GM12878 (cell line): ENCODE data around the gene IL16. TPM values are rescaled to one million over a fixed set of nuclear protein-coding genes. Genes with fewer than 3 reads are reported as not detected.

Source experiments
- ATAC-seq: fragments of 200-7000 bp; cut with Tn5 transposase; 3 replicates; pipeline ENCODE4 v1.9.1; 2020; ENCODE audit warnings: mild to moderate bottlenecking, moderate library complexity
- BruUV-seq: library from RNA; stranded (reverse); fragments of 400-500 nt; replicated peaks from 2 replicates; lab custom pipeline; 2021; lab: Mats Ljungman, UMichigan
- CTCF ChIA-PET: fragments of 300-600 bp; sonication (Branson Sonifier 250); formaldehyde crosslinking; extraction: SDS; loops from one replicate; lab custom pipeline; 2021; ENCODE audit warnings: inconsistent platforms; lab: Yijun Ruan, JAX
- POLR2A ChIA-PET: fragments of 350-600 bp; formaldehyde crosslinking; extraction: SDS; loops from one replicate; lab custom pipeline; 2021; ENCODE audit warnings: inconsistent platforms; lab: Charles Lee
- RAD21 ChIA-PET: fragments of 300-600 bp; sonication (Branson Sonifier 250); formaldehyde crosslinking; loops from one replicate; lab custom pipeline; 2023; ENCODE audit warnings: antibody characterized with exemption; ENCODE audit not compliant: unreplicated experiment; lab: Charles Lee
- SMC1A ChIA-PET: fragments of 300-600 bp; sonication (Branson Sonifier 250); formaldehyde crosslinking; loops from one replicate; lab custom pipeline; 2023; ENCODE audit not compliant: unreplicated experiment, uncharacterized antibody; lab: Charles Lee
- DNase-seq: peaks from one replicate; pipeline ENCODE4 v3.0.0-alpha.2; 2011; ENCODE audit warnings: low read depth, low spot score
- FAIRE-seq: peaks from 3 replicates; lab custom pipeline; 2011; peaks lifted over from hg19 to GRCh38; lab: Jason Lieb, UNC
- H2AFZ ChIP-seq: 2 replicates; pipeline ENCODE4 v1.6.0; 2011; ENCODE audit warnings: low read depth, low read length, control low read depth; ENCODE audit not compliant: control insufficient read depth
- H3K27ac ChIP-seq: 2 replicates; pipeline ENCODE4 v1.5.1; 2011; ENCODE audit warnings: control low read depth; ENCODE audit not compliant: control insufficient read depth, insufficient read depth
- H3K27me3 ChIP-seq, 2 experiments: replicated peaks in 1 of 2; 2 replicates each; pipeline versions ENCODE4 v1.6.0 to v1.6.1; 2011; ENCODE audit warnings: low read length in 1 of 2; ENCODE audit not compliant: control insufficient read depth in 2 of 2, insufficient read depth in 2 of 2
- H3K36me3 ChIP-seq, 2 experiments: 2 replicates each; pipeline ENCODE4 v1.5.1; 2011; ENCODE audit warnings: low read length in 1 of 2; ENCODE audit not compliant: control insufficient read depth in 2 of 2, insufficient read depth in 2 of 2
- H3K4me1 ChIP-seq: 2 replicates; pipeline ENCODE4 v1.6.1; 2011; ENCODE audit warnings: mild to moderate bottlenecking, low read length, moderate library complexity, mixed read lengths; ENCODE audit not compliant: control insufficient read depth, insufficient read depth
- H3K4me2 ChIP-seq: 2 replicates; pipeline ENCODE4 v1.6.0; 2011; ENCODE audit warnings: control low read depth; ENCODE audit not compliant: control insufficient read depth, insufficient read depth
- H3K4me3 ChIP-seq: fragments of 200-600 bp; sonication (generic); 2 replicates; pipeline ENCODE4 v1.5.1; 2016
- H3K79me2 ChIP-seq: 2 replicates; pipeline ENCODE4 v1.6.0; 2011; ENCODE audit warnings: low read length; ENCODE audit not compliant: control insufficient read depth, insufficient read depth
- H3K9ac ChIP-seq: 2 replicates; pipeline ENCODE4 v1.8.0; 2011; ENCODE audit warnings: low read length, control low read depth, mixed read lengths; ENCODE audit not compliant: control insufficient read depth, insufficient read depth
- H3K9me3 ChIP-seq: replicated peaks from 3 replicates; pipeline ENCODE4 v1.5.1; 2011; ENCODE audit warnings: mild to moderate bottlenecking, low read length; ENCODE audit not compliant: control insufficient read depth, insufficient read depth
- H4K20me1 ChIP-seq: 2 replicates; pipeline ENCODE4 v1.6.0; 2011; ENCODE audit not compliant: control insufficient read depth, insufficient read depth
- CBFB ChIP-seq: IDR thresholded peaks from 2 replicates; pipeline ENCODE4 v1.6.1; 2016; ENCODE audit warnings: antibody characterized with exemption, low read depth
- E2F4 ChIP-seq: IDR thresholded peaks from 2 replicates; pipeline ENCODE4 v1.6.1; 2012; ENCODE audit warnings: low read depth, low read length, improper control_type of control experiment
- LARP7 ChIP-seq: fragments of 450-650 bp; IDR thresholded peaks from 2 replicates; pipeline ENCODE4 v1.6.1; 2017; ENCODE audit warnings: mild to moderate bottlenecking
- MEF2B ChIP-seq: fragments of 450-650 bp; IDR thresholded peaks from 2 replicates; pipeline ENCODE4 v1.6.1; 2018; ENCODE audit warnings: mild to moderate bottlenecking, moderate library complexity; ENCODE audit not compliant: partially characterized antibody, poor library complexity, severe bottlenecking
- MTA3 ChIP-seq: IDR thresholded peaks from 2 replicates; pipeline ENCODE4 v1.6.1; 2012; ENCODE audit warnings: low read length, inconsistent platforms, borderline replicate concordance
- NR2C2 ChIP-seq: IDR thresholded peaks from 2 replicates; pipeline ENCODE4 v1.6.1; 2011; ENCODE audit warnings: borderline replicate concordance, low read depth; ENCODE audit not compliant: control insufficient read depth, insufficient read length
- ZNF274 ChIP-seq: IDR thresholded peaks from one replicate; pipeline ENCODE4 v1.8.0; 2011; ENCODE audit not compliant: insufficient read length, insufficient read depth
- WGBS: methylation state at CpG from one replicate; pipeline ENCODE4 v1.1.6; 2016; ENCODE audit warnings: low lambda C conversion rate; ENCODE audit not compliant: insufficient replicate concordance, insufficient coverage; ENCODE audit errors: missing lambda C conversion rate; 5-methylcytosine and 5-hydroxymethylcytosine counted together
- in situ Hi-C: fragments of 300-500 bp; cut with MboI; formaldehyde crosslinking; loops from 9 replicates; pipeline ENCODE4 v1.14.3; 2018; ENCODE audit warnings: mixed read lengths
- intact Hi-C: fragments of 100-400 bp; cut with micrococcal nuclease; formaldehyde crosslinking; loops from one replicate; pipeline ENCODE4 v1.14.2; 2022; ENCODE audit not compliant: unreplicated experiment
- polyA plus RNA-seq, 11 experiments: library from polyadenylated mRNA; depleted of rRNA in 4 of 11; unstranded in 6 of 11; stranded (reverse) in 5 of 11; fragments of >200 nt; fragmentation: Nextera tagmentation in 4 of 11; fragmentation: Illumina TruSeq in 1 of 11; extraction: Ambion mirVana in 4 of 11; extraction: Trizol in 1 of 11; gene quantifications; 1 replicate in 1 of 11; 2 replicates in 10 of 11; pipeline versions ENCODE4 v1.2.1 to v1.2.3, GENCODE V29; 2011 to 2016; ENCODE audit warnings: inconsistent platforms in 2 of 11, missing spikeins in 2 of 11, low read depth in 1 of 11
- total RNA-seq, 4 experiments: library from RNA; depleted of rRNA in 3 of 4; stranded (reverse); fragments of >200 nt in 3 of 4; fragmentation: Illumina TruSeq in 1 of 4; extraction: Trizol in 1 of 4; gene quantifications; 2 replicates each; pipeline versions ENCODE4 v1.2.1 to v1.2.3, GENCODE V29; 2013 to 2021

Gene IL16
- total and polyA plus RNA-seq, 10 of the 15 experiments (the other 5 are each of a cell fraction or from before 2014, with no cell fraction given), result 21.7 to 206 (median 44.5) TPM

- TF ChIP-seq MEF2B, result no peak
- no peak for TF ChIP-seq CBFB
- TF ChIP-seq ZNF274, result no peak
Observed at GRCh38 chr15:81196576-81197254, at the start of gene IL16 (continued).

- Histone ChIP-seq H3K36me3 (no peaks in the 10 kb centered on the region), H2AFZ (no peak overlapping the region), H3K9ac (no peak overlapping the region), H3K4me1 (no peaks in the 10 kb centered on the region), H4K20me1 (no peaks in the 10 kb centered on the region), H3K4me3 (no peak overlapping the region), H3K4me2 (no peak overlapping the region), H3K27ac (no peak overlapping the region), H3K79me2 (no peaks in the 10 kb centered on the region), H3K9me3 (no peaks in the 10 kb centered on the region), H3K27me3 (peaks cover 0 to 2% of the 10 kb centered on the region in 2 experiments; a peak in 1 of 4 replicates)
- FAIRE-seq, result no peak
- DNase-seq, result no peak
- ChIA-PET CTCF (interaction anchor here (0.8 to 8.1 kb wide), 3 partner anchors 115 to 174 kb away, joined by 3 to 249 read pairs (median 4); no protein-coding TSS in a partner anchor), SMC1A (interaction anchor here (6.2 kb wide), 1 partner anchor 116 kb away, joined by 102 read pairs; no protein-coding TSS in a partner anchor), POLR2A (no interaction called here), RAD21 (no interaction called here)
- 45% methylated on average over 7 of the region's 7 CpGs for WGBS
- in situ Hi-C loops, result no loop called here
- no TSS peak for BruUV-seq
- intact Hi-C loops, result no loop called here
- no peak for ATAC-seq
- TF ChIP-seq MTA3, result no peak
- TF ChIP-seq NR2C2, result no peak
- no peak for TF ChIP-seq E2F4
- no peak for TF ChIP-seq LARP7
Observed at GRCh38 chr15:81151389-81151788, 45.3 kb upstream of the IL16 start.
